Breast epithelium (tissue), 3 donors: Measurements from ENCODE around the gene VASP.

Source experiments
- CTCF ChIP-seq, 3 donors: fragments of 450-650 bp; IDR thresholded peaks; one replicate each; pipeline ENCODE4 v1.5.1; 2016 to 2017; ENCODE audit warnings: antibody characterized with exemption in 3 of 3, mild to moderate bottlenecking in 3 of 3, moderate library complexity in 3 of 3
- POLR2A ChIP-seq: fragments of 450-650 bp; IDR thresholded peaks from one replicate; pipeline ENCODE4 v1.6.1; 2016; ENCODE audit warnings: antibody characterized with exemption, mild to moderate bottlenecking, moderate library complexity
- POLR2AphosphoS5 ChIP-seq, 3 donors: sonication (generic); formaldehyde crosslinking; IDR thresholded peaks; one replicate each; pipeline ENCODE4 v1.6.1; 2017; ENCODE audit warnings: antibody characterized with exemption in 3 of 3

- TF ChIP-seq POLR2A (no peak), CTCF (IDR thresholded peaks at IDR 0.05) (no peak), POLR2AphosphoS5 (IDR thresholded peaks at IDR 0.05) (peak in 2 of 3 donors; percentile 5 to 18)
Measured at GRCh38 chr19:45528149-45528743, 21.0 kb downstream of the VASP start.
